ENCODE data around the gene GM2A.

The GM2A gene

DNA sequence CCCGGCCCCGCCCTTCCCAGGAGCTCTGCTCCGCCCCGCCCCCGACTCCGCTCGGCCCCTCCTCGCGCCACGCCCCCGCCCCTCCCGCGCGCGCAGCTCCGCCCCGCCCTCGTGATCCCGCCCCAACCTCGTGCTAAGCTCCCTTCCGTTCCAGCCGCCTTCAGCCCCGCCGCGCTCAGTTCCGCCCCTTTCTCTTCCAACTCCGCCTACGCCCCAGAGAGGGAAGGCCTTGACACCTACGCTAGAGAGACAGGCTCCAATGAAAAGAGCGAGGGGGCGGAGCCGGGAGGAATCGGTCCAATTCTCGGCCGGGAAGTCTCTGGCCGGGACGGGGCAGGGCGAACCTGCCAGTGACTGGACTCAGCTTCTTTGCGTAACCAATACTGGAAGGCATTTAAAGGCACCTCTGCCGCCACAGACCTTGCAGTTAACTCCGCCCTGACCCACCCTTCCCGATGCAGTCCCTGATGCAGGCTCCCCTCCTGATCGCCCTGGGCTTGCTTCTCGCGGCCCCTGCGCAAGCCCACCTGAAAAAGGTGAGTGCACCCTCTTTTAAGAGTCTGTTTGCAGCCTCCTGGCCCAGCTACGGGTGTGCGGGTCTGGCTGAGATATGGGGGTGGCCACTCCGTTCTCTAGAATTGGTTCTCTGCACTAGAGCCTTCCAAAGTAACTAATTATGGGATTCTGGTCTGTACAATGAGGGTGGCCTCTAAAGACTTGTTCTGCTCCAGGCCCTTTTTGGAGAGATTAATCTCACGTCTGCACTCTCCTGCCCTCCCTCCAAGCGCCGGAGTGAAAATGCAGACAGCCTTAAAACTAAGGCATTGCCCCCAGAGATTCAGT lies at the start of gene GM2A:
TSS of gene GM2A (plus strand) at position 424 of the 843 bp plus-strand sequence. CDS start at position 456, 32 bp downstream.
- DNase-seq (ENCODE audit: low read depth), result peak; percentile 100

DNA sequence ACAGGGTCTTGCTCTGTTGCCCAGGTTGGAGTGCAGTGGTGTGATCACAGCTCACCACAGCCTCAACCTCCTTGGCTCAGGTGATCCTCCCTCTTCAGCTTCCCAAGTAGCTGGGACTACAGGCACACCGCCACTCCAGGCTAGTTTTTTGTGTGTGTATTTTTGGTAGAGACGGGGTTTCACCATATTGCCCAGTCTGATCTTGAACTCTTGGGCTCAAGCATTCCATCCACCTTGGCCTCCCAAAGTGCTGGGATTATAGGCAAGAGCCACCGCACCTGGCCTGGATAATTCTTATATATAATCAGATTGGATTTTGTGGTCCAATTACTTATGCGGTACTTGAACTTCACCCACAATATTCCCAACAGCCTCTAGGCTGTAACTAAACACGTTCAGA lies 48.9 kb upstream of the GM2A start:
- DNase-seq (ENCODE audit: low read depth), result no peak

DNA sequence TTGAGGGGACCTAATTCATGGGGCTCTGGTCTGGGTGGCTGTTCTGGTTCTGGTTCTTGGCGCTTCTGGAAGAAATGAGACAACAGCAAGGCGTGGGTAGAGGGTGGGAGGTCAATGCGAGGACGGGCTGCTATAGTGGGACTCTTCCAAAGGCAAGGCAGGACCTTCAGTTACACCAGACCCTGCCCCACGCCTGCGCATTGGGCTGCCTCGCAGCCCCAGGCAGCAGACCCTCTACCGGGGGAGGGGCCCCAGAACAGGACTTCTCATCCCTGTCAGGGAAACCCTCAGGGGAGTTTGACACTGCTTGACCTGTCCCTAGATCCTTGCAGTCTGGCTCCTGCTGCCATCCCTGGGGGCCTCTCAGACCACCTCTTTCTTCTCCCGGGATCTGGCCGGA lies 47.6 kb upstream of the GM2A start:
- DNase-seq (ENCODE audit: low read depth), result no peak

DNA sequence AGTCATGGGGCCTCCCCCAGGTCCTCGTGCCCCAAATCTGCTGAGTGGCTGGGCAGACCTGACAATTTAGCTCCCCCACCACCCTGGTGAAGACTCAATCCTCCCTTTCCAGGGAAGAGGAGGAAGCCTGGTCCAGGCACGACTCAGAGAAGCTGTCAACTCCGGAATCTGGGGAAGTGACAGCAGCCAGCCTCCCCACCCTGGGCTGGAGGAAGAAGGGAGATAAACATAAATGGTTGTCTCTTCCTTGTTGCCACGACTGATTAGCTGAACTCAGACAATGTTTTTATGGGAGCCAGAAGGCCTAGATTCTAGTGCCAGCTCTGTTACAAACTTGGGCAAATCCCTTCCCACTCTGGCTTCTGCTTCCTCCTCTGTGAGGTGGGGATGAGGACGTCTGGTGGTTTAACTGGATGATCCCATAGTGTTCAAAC lies 44.5 kb upstream of the GM2A start:
- no peak for DNase-seq (ENCODE audit: low read depth)

GRCh38 chr5:151212406-151212798 lies 40.6 kb upstream of the GM2A start:
- DNase-seq (ENCODE audit: low read depth), result no peak

GRCh38 chr5:151213803-151214613 lies 39.0 kb upstream of the GM2A start:
- peak; percentile 28 for DNase-seq (ENCODE audit: low read depth)

GRCh38 chr5:151214614-151215545 lies 38.1 kb upstream of the GM2A start:
- no peak for DNase-seq (ENCODE audit: low read depth)

DNA sequence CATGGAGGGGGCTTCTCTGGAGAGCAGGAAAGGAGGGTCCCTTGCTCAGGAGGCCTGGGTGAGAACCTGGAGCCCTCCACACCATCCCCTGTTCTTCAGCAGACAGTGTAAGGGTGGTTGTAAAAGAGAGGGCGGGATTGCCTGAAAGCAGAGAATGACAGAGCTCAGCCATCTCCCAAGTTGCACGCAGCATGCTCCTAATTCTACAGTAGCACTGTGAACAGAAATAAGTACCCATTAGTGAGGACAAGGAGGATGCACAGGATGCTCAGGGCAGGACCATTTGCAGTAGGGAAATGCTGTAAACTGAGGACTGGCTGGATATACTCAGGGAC lies 37.5 kb upstream of the GM2A start:
- no peak for DNase-seq (ENCODE audit: low read depth)

- no peak for DNase-seq (ENCODE audit: low read depth)
These were observed 36.2 kb upstream of the GM2A start for GRCh38 chr5:151216781-151217180.

GRCh38 chr5:151218177-151218576 lies 34.8 kb upstream of the GM2A start:
- no peak for DNase-seq (ENCODE audit: low read depth)

DNA sequence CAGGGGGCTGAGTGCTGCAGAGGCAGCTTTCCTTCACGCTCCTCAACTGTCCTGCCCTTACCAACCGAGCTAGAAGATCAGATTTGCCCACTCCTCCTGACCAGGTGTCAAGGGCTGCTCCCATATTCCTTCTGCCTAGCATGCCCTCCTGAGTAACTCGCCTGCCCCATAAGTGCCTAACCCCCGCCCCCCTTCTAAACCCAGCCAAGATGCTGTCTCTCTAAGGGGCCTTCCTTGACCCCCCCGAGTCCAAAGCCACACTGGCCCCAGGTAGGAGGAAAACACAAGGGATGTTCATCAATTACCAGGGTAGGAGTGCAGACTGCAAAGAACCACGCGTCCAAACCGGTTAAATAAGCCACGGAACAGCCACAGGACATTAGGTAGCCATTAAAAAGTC lies 33.8 kb upstream of the GM2A start:
- no peak for DNase-seq (ENCODE audit: low read depth)

- no peak for DNase-seq (ENCODE audit: low read depth)
These were observed 33.2 kb upstream of the GM2A start for GRCh38 chr5:151219789-151220188.

DNA sequence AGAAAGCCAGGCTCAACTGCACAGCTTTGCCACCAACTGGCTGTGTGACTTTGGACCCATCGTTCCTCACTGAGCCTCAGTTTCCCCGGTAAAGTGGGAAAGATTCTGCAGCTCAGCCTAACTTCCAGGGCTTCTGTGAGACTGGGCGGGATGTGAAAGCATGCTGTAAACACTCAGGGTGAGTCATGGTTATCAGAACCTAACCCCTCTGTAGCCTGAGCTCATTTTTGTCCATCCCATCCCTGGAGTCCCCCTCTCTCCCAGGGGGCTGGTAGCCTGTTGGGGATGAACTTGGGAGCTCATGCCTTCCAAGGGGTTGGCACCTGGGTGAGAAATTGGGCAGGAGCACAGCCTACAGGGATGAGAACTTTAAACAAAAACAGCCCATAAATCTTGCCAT lies 31.4 kb upstream of the GM2A start:
- DNase-seq (ENCODE audit: low read depth), result peak; percentile 68

DNA sequence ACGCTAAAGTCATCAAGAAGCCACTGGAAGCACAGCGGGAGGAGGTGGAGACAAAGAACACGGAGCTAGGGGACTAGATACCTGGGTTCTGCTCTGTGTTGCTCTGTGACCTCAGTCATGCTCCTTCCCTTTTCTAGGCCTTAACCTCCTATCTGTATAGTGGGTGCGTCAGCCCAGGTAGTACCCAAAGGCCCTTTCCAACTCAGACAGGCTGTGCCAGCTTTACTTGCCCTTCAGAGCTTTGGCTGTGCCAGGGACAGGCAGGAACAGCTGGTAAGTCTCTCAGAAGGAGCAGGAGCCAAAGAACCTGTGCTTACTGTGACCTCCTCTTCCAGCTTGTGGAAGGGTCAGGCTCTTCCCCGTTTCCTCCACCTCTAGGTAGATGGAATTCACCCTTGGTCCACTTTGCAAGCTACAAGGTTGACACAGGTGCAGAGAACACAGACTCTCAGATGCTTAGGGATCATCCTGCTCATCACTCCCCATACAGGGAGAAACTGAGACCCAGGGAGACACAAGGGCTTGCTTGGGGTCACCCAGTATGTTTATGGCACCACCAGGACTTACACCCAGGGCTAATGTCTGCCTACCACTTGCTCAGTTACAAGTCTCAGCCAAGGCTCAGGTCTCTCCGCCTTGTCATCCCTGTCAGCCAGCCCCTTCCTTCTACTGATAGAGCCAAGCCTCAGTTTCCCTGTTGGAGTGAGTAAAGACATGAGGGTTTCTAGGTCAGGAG lies 30.8 kb upstream of the GM2A start:
- no peak for DNase-seq (ENCODE audit: low read depth)

DNA sequence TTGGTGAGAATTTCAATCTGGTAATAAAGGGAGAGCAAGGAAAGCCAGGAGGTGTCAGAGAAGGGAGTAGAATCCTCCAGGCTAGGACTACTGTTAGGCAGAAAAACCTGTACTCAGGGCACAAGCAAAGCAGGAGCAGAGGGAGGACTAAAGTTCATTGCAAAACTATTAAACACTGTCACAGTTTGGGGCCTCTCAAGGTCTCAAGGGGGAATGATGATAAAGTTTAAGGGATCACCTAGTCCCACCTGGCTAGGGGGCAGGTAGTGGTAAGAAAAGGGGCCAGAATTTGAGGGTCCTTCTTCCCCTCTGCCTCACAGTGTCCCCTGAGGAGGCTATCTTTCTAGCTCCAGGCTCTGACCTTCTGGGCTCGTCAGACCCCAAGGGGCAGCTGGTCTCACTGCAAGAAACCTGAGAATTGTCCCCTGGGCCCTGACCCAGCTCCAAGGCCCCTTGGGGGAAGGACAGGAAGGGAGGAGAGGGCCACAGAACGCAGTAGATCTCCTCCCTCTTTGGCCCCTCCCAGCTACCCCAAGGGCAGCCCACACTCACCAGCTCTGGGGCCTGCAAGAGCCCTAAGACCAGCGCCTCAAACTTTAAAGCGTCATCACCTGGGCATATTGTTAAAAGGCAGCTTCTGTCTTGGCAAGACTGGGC lies 30.1 kb upstream of the GM2A start:
- peak; percentile 20 for DNase-seq (ENCODE audit: low read depth)

- DNase-seq (ENCODE audit: low read depth), result peak; percentile 73
These were observed 29.3 kb upstream of the GM2A start, which contains the start of gene CCDC69 for GRCh38 chr5:151223447-151224264. Gene CCDC69, minus strand, starts transcription at chr5:151224092. Its CDS starts 122 bp downstream, at chr5:151223970.

DNA sequence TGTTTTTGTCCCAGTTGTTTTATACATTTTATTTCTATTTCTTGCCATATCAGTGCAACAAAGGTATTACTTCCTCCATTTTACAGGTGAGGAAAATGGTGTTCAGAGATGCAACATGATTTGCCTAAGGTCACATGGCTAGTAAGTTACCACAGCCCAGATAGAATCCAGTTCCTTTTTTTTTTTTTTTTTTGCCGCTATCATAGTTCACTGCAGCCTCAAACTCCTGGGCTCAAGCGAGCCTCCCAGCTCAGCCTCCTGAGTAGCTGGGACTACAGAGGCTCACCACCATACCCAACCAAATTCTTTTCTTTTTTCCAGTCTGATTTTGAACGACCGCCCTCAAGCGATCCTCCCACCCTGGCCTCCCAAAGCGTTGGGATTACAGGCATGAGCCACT lies 28.6 kb upstream of the GM2A start:
- no peak for DNase-seq (ENCODE audit: low read depth)

GRCh38 chr5:151225071-151225470 lies 27.9 kb upstream of the GM2A start:
- no peak for DNase-seq (ENCODE audit: low read depth)

DNA sequence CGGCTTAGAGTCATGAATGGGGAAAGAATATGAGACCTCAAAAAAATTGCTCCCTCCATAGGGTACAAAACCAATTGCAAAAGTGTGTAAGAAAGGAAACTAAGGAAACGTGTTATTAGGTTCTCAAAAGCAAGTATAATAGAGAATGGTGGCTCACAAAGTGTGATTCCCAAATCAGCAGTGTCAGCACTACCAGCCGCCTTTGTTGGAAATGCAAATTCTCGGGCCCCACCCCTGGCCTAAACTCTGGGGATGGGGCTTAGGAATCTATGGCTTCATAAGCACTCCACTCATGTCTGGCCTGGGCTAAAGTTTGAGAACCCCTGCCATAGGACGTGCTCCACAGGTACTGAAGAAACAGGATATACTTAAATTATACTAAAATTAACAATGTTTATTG lies 27.5 kb upstream of the GM2A start:
- DNase-seq (ENCODE audit: low read depth), result no peak

- DNase-seq (ENCODE audit: low read depth), result no peak
These were observed 25.0 kb upstream of the GM2A start for GRCh38 chr5:151227918-151228447.
